ENCODE results near the gene HID1.
"Not testable (repeated sequence)": the region's sequence is repeated elsewhere in the genome, so short reads cannot be mapped to it uniquely, and the experiment has no call there.

The HID1 gene

DNA sequence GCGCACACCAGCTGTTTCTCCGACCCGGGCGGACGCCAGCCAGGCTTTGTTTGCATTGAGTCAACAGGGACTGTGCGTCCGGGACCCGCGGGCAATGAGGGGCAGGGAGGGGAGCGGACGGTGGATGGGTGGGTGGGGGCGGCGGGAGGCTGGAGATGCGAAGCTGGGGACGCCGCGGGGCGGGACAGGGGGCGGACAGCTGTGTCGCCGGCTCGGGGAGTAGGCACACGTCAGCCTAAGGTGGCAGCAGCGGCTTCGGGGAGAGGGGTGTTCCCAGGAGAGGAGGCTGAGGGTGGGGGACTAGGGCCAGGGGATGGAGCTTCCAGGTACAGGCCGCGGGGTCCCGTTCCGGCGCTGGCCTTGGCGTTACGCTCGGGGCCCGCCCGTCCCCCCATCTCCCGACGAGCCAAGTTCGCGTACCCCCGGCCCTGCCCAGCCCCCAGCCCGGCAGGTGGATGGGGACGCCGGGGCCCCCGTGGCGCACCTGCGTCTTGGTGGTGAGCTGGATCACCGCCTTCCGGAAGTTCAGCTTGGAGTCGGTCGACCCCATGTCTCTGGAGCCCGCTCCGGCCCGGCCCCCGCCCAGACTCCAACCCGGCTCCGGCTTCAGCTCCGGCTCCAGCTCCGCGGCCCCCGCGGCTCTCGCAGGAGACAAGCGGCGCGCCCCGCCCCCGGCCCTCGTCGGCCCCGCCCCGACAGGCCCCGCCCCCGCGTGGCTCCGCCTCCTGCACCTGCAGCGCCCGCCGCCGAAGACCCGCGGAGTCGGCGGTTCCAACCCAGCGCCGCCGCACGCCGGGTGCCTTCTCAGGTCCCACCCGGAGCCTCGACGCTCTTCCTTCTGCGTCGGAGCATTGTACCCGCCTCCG lies at the start of gene HID1:
HID1 (minus strand) TSS at position 653 of the 866 bp plus-strand sequence; CDS start at position 550, 103 bp downstream.
- DNase-seq (ENCODE audit: low spot score) = peak; percentile 54

DNA sequence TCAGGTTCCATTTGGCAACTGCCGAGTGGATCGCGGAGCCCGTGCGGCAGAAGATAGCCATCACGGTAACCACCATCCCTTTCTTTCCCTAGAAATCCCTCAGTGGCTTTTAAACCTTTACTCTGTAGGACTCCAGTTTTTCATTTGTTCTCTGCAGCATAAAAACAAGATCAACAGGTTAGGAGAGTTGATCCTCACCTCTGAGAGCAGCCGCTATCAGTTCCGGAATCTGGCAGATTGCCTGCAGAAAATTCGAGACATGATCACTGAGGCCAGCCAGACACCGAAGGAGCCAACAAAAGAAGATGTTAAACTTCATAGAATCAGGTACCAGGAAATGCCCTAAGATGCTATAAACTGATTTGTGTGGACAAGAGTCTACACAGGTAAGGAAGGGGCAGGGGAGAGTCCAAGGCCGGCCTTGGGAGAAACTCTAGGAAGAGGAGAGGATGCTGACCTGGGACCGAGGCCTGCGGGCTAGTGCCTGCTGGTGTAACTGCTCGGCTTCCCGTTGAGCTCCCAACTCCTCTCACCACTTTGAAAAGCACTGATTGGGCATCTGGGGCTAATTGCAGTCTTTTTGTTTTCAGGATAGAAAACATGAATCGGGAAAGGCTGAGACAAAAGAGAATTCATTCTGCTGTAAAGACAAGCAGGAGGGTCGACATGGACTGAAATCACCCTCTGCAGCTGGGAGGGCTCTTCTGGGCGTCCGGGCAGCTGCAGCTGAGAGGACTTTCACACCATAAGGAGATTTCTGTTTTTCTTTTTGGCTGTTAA lies 48.0 kb upstream of the HID1 start:
- DNase-seq (ENCODE audit: low spot score) = no peak

GRCh38 chr17:75019710-75020109 lies 47.2 kb upstream of the HID1 start:
- no peak for DNase-seq (ENCODE audit: low spot score)

- no peak for DNase-seq (ENCODE audit: low spot score)
Observed at GRCh38 chr17:75019146-75019545, 46.6 kb upstream of the HID1 start.

DNA sequence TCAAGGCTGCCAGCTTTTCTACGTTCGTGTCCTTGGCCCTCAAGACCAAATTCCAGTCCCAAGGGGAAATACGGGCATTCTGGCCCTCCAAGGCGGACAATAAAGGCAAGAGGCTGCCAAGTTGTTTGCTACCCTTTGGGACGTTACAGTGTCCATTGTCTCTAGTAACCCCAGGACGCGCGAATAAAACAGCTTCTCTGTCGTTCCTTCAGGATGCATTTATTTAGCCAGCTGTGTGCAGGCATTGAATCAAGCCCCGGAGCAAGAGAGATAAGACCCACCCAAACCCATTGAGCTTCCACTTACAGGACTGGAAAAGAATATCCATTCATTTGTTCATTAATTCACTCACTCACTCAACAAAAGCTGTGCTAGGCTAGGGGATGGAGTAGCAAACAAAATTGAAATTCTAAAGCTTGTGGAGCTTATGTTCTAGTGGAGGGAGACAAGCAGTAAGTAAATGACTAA lies 40.6 kb upstream of the HID1 start:
- peak; percentile 7 for DNase-seq (ENCODE audit: low spot score)

DNA sequence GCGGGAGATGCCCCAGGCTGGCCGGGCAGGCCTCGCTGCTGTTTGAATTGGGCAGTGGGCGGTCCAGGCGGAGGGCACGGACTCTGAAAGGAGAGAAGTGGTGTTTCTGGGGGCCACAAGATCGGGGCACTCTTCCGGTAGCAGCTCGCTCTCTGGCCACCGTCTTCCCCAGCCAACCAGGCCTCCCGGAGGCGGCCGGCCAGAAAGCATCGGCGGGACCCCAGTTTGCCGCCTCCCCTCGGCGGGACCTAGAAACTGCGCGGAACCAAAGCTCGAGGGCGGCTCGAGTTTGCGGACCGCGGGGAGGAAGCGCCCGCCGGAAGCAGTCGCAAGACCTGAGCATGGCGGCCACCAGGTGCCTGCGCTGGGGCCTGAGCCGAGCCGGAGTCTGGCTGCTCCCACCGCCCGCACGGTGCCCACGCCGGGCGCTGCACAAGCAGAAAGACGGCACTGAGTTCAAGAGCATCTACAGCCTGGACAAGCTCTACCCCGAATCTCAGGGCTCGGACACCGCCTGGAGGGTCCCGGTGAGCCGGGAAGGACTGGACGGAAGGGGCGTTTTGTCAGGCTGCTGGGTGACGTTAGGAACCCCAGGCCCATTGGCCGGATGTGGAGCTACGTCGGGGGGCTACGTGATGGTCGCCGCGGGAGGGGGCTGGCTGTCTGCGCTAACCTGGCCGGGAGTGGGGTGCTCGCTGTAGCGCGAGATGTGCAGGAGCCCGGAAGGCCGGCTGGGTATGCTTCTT lies 40.0 kb upstream of the HID1 start, which contains the start of gene MRPL58:
MRPL58 (plus strand) TSS at position 325 of the 746 bp plus-strand sequence; CDS start at position 342, 17 bp downstream.
- peak; percentile 90 for DNase-seq (ENCODE audit: low spot score)

- no peak for DNase-seq (ENCODE audit: low spot score)
Observed at GRCh38 chr17:75012096-75012345, 39.5 kb upstream of the HID1 start.

GRCh38 chr17:75011401-75012095 lies 39.0 kb upstream of the HID1 start:
- DNase-seq (ENCODE audit: low spot score) = peak; percentile 28

- peak; percentile 82 for DNase-seq (ENCODE audit: low spot score)
Observed at GRCh38 chr17:75010683-75011400, 38.3 kb upstream of the HID1 start.

DNA sequence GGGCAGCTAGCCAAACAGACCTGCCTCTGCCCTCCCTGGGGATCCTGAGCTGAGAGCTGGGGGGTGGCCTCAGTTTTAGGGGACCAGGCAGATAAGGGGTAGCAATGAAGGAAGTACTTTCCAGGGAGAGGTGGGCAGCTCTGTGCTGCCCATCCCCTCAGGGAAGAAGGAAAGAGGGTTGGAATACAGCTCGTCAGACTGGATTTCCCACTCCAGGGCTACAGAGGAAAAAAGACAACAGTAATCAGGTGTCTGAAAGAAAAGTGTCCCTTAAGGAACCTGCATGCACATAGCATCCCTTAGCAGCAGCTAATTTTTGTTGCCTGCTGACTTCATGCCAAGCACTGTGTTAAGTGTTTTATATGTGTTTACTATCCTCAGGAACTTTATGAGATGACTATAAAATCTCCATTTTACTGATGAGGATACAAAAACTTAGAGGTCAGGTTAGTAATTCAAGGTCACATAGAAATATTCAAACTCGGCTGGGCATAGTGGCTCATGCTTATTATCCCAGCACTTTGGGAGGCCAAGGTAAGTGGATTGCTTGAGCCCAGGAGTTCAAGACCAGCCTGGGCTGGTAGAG lies 36.7 kb upstream of the HID1 start:
- DNase-seq (ENCODE audit: low spot score) = no peak

GRCh38 chr17:75008373-75008772 lies 35.8 kb upstream of the HID1 start:
- DNase-seq (ENCODE audit: low spot score) = no peak

DNA sequence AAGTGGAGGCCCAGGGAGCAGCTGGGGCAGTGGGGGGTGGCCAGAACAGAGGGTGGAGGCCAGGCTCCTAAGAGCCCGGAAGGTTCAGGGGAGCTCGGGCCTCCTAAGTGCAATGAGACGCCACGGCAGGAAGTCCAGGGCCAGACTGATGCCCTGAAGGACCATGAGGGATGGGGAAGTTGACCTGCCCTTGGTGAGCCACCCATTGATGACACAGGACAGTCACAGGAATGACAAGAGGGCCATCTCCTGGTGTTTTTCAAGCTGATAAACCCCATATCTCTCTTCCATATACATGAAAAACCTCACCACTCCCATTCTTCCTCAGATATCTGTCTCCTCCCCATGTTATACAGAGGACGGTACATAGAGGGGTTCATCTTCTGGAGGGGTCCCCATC lies 34.1 kb upstream of the HID1 start:
- DNase-seq (ENCODE audit: low spot score) = no peak

DNA sequence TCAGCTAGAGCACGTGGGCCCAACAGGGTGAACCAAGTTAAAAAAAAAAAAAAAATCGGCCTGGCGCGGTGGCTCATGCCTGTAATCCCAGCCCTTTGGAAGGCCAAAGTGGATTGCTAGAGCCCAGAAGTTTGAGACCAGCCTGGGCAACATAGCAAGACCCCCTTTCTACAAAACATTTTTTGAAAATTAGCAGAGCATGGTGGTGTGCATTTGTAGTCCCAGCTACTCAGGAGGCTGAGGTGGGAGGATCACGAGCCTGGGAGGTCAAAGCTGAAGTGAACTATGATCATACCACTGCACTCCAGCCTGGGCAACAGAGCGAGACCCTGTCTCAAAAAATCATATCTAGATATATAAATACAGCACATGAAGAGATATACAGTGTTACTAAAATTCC lies 33.5 kb upstream of the HID1 start:
- not testable (repeated sequence) for DNase-seq (ENCODE audit: low spot score)

GRCh38 chr17:75005291-75005690 lies 32.7 kb upstream of the HID1 start:
- DNase-seq (ENCODE audit: low spot score) = no peak

GRCh38 chr17:75004371-75004770 lies 31.8 kb upstream of the HID1 start:
- DNase-seq (ENCODE audit: low spot score) = no peak

DNA sequence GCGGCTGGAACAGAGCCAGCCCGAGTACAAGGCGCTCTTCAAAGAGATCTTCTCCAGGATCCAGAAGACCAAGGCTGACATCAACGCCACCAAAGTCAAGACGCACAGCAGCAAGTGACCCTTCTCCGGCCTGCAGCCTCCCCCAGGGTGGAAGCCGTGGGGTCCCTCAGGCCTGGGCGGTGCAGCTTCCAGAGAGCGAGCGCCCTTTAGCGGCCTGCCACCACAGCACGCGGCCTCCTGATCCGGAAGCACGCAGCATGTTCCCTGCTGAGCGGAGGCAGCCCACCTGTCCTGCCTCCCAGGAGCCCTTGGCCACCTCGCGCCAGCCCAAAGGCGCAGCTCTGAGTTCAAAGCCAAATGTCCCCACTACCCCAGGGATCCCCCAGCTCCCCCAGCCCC lies 31.4 kb upstream of the HID1 start:
- DNase-seq (ENCODE audit: low spot score) = no peak

- no peak for DNase-seq (ENCODE audit: low spot score)
Observed at GRCh38 chr17:75003070-75003956, 30.8 kb upstream of the HID1 start.

DNA sequence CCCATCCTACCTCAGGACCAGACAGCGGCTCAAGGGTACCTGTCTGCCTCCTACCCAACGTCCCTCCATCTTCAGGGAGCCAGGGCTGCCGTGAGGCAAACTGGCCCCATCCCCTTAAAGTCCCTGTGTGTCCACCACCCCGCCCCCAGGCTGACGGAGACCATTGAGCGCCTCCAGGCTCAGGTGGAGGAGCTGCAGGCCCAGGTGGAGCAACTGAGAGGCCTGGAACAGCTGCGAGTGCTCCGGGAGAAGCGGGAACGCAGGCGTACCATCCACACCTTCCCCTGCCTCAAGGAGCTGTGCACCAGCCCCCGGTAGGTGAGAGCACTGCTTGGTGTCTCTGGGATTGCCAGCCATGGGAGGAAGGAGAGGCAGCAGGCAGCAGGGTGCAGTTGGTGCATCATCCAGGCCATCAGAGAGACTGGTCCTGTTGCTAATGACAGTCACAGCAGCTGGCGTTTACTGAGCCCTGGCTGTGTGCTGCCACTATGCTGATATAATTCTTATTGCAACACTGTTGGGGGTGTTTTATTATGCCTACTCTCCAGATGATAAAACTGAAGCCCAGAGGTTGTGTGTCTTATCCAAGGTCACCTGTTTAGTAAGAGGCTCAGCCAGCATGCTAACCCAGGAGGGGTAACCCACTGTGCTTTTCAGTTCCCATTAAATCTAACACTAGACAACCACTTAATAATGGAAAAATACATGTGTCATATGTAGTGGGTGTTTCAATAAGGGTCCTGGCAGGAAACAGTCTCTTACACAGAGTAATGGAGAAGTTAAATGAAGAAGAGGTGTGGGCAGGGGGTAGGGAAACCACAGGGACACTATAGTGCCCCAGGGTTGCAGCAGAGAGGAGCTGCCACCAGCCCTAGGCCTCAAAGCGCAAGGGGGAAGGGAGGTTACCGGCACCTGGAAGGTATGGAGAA lies 29.6 kb upstream of the HID1 start:
- DNase-seq (ENCODE audit: low spot score) = no peak

- no peak for DNase-seq (ENCODE audit: low spot score)
Observed at GRCh38 chr17:74999523-74999922, 27.0 kb upstream of the HID1 start.

Data from kidney tubule cell (primary cell).